GM19372 (cell line): Measurements from ENCODE around the gene STARD3.

Experiments
- ATAC-seq: cut with Tn5 transposase; IDR thresholded peaks from one replicate; pipeline ENCODE4 v1.9.1; 2021; ENCODE audit warnings: mild to moderate bottlenecking, low read depth, moderate library complexity; ENCODE audit not compliant: unreplicated experiment

STARD3 gene

DNA sequence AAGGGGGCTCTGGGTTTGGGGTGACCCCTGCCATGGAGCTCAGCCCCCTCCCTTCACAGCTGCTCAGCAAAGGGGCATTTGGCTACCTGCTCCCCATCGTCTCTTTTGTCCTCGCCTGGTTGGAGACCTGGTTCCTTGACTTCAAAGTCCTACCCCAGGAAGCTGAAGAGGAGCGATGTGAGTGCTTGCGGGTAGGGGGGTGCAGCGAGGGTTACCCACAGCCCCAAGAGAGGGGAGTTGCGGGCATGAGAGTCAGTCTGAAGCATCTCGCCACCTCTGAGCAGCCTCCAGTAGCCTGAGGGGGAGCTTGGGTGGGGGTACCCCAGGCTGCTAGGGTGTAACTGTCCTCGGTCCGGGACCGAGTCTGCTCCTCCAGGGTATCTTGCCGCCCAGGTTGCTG lies 21.4 kb downstream of the STARD3 start:
- no peak for ATAC-seq

DNA sequence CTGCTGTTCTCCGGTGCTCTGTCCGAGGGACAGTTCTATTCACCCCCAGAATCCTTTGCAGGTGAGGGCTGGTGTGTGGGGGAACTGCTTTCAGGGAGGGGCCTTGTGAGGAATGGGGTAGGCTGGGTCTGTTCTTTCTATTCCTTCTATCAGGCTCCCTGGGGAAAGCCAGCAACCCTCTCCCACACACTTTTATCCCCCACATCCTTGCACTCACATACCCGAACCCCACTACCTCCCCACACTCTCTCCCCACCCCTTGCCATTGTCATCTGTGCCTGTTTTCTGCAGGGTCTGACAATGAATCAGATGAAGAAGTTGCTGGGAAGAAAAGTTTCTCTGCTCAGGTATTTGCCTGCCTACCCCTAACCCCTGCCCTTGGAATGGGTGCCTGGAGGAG lies 21.8 kb downstream of the STARD3 start:
- ATAC-seq: no peak

DNA sequence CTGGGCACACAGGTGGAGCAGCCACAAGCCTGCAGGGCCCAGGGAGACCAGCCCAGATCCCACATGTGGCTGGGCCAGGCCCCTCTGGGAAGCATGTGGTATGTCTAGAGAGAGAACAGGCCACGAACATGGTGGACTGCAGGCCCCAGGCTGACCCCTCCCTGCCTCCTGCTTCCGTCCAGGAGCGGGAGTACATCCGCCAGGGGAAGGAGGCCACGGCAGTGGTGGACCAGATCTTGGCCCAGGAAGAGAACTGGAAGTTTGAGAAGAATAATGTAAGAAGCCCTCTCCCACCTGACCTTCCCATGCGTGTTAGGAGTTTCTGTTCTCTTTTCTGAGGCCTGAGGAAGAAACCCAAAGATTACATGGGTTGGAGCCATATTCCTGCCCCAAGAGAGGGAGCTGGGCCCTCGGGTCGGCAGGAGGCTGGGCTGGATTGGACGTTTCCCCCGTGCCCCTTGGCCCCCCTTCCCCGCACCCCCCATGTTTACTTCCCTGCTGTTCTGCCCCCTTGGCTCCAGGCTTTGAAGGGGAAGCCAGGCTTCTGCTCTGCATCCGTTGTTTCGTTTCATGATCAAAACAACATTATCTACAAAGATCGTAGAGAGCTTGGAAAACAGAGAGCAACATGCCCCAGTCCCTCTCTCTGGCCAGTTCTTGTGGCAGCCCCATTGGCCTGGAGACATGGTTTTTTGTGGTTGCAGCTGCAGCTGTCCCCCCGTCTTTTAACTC lies 22.5 kb downstream of the STARD3 start:
- ATAC-seq: no peak

DNA sequence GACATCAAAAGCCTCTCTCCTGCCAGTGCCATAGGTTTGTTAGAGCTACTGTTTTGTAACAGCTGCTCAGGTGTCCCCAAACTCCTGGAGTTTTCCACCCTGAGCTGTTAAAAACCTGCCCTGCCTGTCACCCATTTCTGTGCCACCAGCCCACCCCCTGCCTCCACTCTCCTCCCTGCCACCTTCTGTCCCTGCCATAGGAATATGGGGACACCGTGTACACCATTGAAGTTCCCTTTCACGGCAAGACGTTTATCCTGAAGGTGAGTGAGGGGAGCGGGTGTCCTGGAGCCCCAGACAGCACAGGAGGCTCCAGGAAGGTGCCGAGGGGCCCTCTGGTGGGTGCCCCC lies 23.0 kb downstream of the STARD3 start:
- no peak for ATAC-seq

DNA sequence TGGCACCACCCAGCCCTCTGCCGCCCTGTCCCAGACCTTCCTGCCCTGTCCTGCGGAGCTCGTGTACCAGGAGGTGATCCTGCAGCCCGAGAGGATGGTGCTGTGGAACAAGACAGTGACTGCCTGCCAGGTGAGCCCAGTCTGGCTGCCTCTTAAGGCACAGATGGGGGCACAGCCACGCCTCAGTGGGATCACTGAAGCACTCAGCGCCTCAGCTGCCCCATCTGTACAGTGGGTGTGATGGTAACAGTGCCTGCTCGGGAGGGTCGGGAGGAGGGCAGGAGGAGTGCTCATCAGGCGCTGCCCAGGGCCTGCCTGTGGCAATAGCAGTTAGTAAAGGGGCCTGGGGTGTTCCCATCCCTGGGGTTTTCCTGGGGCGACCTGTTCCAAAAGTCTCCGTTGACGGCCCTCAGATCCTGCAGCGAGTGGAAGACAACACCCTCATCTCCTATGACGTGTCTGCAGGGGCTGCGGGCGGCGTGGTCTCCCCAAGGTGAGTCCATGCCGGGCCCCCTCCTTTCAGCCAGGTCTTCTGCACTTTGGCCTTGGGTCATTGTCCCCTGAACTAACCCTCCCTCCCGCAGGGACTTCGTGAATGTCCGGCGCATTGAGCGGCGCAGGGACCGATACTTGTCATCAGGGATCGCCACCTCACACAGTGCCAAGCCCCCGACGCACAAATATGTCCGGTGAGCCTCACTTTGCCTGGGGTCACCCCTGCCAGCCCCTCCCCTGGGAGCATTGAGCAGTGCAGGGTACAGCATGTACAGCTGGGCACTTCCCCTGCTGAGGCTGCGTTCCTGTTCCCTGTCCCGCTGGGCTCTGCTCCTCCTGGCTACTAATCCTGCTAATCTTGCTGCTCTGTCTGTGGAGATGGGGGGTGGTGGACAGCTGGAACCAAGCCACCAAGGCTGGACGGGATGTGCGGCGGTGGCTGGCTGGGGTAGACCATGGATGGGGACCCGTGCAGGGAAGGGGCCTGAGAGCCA lies 23.7 kb downstream of the STARD3 start:
- ATAC-seq: no peak

DNA sequence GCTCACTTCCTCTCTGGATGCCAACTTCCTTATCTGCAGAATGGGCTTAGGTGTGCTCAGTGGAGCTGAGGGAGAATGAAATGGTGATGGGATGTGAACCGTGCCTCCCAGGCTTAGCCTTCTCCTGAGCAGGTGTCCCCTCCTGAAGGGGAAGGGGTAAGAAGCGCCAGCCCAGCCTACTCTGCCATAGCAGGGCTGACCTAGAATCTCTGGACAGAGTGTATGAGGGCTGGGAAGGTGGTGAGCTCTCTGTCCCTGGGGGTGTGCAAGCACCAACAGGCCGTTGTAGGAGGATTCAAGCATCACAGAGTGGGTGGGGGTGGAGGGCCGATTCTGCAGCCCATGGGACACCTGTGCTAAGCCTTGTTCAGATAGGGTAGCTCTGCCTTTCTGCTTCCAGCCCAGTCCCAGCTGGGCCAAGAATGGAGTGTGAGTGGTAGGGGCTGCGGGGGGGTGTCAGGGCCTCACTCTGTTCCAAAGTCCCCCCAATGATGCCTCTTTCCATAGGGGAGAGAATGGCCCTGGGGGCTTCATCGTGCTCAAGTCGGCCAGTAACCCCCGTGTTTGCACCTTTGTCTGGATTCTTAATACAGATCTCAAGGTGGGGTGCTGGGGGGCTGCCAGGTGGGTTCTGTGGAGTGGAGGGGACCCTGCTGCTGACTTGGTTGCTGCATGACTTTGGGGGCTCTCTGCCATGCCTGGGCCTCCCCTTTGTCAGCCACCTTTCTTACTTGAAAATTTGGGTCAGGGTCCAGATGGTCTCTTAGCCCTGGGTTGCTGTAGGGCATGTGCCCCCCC lies 25.0 kb downstream of the STARD3 start:
- ATAC-seq: no peak

DNA sequence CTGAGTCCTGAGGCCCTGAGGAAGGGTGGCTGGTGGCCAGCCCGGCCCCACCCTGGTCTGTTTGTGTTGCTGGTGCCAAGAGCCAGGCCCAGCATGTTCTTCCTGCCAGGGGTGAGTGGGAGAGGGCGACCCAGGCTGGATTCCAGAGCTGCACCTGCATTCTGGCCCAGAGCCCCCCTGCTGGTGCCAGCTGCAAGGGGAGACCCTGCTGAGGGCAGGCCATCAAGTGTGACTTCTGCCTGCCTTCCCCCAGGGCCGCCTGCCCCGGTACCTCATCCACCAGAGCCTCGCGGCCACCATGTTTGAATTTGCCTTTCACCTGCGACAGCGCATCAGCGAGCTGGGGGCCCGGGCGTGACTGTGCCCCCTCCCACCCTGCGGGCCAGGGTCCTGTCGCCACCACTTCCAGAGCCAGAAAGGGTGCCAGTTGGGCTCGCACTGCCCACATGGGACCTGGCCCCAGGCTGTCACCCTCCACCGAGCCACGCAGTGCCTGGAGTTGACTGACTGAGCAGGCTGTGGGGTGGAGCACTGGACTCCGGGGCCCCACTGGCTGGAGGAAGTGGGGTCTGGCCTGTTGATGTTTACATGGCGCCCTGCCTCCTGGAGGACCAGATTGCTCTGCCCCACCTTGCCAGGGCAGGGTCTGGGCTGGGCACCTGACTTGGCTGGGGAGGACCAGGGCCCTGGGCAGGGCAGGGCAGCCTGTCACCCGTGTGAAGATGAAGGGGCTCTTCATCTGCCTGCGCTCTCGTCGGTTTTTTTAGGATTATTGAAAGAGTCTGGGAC lies 25.8 kb downstream of the STARD3 start:
- ATAC-seq: no peak

DNA sequence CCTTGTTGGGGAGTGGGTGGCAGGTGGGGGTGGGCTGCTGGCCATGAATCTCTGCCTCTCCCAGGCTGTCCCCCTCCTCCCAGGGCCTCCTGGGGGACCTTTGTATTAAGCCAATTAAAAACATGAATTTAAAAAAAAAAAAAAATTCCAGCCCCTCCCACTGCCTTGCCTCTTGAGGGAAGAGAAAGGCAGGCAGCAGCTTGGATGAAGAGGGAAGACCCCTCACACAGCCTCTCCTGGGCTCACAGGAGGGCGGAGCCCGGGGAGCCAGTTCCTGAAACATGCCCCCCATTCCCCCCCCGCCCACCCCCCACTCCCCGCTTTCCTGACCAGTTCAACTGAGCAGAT lies 26.4 kb downstream of the STARD3 start:
- no peak for ATAC-seq

DNA sequence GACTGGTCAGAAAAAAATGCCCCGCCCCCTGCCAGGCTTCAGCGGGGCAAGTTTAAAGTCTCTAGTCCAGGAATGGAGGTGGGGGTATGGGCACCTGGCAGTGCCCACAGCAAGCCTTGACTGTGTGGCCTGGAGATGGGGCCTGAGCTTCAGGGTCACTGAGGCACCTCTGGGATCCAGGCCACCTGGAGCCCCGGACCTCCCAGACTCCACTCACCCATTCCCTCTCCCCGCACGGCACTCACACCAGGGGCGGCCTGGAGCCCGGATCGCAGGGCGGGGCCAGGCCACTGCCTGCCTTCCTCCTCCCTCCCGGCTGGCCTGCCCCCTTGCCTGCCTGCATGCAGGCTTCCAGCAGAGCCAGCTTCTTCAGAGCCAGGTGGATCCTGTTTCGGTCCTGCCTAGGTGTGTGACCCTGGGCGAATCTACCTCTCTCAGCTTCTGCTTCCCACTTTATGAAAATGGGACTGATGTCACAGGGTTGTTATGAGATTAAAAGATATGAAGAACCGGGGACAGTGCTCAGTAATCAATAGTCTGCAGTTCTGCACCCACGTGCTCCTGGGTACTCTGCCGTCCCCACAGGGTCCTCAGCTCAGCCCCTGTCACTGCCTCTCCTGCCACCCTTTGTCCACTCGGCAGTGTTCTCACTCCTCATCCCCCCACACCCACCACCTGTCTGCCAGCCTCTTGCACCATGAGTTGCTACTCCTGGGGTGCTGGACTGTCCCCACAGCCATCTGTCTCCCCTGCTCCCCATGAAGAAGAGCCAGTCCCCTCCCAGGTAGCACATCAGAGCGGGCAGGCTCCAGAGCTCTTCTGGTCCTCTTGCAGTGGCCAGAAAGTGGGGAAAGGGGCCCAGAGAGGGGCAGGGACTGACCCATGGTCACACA lies 27.0 kb downstream of the STARD3 start:
- no peak for ATAC-seq

DNA sequence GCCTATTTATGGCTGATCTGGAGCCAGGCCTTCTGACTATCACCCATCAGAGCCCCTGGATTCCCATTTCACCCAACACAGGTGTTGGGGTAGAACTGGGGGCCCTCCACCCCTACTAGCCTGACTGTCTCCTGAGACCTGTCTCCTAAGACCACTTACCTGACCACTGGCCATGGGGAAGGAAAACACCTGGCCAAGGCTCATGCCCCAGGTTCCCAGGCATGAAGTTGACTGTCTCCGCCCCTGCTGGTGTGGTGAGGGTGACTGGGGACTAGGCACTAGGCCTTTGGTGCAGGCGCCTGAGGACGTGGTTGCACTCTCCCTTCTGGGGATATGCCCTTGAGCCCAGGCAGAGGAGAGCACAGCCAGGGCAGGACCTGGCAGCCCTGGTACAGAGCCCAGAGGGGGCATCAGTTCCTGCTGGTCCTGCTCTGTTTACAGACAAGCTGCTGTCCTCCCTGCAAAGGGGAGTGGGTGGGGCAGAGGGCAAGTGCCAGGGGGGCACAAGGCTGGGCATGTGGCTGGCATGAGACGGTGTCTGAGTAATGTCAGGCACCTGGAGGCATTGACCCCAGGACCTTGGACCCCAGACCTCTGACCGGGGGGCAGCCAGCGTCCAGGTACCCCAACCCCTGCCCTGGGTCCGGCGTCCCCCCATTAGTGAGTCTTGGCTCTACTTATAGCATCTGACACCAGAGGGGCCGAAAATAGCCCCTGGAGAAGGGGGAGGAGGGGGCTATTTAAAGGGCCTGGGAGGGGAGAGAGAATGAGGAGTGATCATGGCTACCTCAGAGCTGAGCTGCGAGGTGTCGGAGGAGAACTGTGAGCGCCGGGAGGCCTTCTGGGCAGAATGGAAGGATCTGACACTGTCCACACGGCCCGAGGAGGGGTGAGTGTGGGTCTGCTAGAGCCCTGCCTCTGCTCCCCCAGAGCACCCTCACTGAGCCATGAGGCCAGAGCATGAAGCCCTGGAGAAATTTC lies 27.9 kb downstream of the STARD3 start, which contains the start of gene TCAP:
TCAP (plus strand) TSS at position 769 of the 981 bp plus-strand sequence; CDS start at position 780, 11 bp downstream.
- ATAC-seq: no peak

DNA sequence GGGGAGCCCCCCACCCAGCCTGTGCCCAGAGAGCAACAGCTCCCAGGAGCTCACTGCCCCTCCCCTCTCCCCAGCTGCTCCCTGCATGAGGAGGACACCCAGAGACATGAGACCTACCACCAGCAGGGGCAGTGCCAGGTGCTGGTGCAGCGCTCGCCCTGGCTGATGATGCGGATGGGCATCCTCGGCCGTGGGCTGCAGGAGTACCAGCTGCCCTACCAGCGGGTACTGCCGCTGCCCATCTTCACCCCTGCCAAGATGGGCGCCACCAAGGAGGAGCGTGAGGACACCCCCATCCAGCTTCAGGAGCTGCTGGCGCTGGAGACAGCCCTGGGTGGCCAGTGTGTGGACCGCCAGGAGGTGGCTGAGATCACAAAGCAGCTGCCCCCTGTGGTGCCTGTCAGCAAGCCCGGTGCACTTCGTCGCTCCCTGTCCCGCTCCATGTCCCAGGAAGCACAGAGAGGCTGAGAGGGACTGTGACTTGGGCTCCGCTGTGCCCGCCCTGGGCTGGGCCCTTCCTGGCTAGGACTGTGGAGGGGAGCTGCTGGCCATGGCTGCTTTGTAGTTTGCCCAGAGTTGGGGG lies 28.8 kb downstream of the STARD3 start:
- no peak for ATAC-seq

DNA sequence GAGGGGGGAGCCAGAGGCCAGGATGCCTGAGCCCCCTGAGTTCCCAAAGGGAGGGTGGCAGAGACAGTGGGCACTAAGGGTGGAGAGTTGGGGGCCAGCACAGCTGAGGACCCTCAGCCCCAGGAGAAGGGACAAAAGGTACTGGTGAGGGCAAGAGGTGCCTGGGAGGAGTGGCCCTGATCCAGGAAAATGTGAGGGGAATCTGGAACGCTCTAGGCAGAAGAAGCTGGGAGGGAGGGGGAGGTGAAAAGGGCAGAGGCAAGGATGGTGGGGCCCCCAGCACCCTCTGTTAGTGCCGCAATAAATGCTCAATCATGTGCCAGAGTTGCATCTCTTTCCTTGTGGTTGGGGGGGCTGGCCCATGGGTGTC lies 29.3 kb downstream of the STARD3 start:
- ATAC-seq: no peak

DNA sequence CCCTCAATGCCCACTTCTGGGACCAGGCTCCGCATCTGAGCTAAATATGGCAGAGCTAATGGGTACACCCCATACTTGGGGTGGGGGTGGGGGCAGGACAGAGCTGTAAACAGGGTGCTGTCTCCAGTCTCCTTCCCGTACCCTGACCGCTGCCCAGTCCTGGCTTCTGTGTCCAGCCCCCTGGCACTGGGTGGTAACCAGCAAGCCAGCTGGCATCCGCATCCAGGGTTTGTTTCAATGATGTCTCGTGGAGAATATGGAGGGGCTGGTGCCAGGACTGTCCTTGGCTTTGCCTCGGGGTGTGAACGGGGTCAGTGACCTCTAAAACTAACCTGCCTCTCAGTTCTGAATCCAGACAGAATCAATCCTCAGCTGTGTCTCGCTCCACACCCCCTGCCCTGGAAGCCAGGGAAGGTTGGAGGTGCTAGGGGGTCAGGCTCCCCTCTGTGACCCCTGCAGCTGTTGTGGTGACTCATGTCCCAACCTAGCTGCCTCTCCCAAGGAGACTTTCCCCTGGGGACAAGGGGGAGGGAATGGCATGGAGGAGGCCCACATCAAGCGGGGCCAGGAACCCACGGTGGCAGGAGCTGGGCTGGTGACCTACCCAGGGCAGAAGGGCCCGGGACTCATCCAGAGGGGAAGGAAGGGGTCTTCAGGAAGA lies 29.8 kb downstream of the STARD3 start:
- no peak for ATAC-seq

DNA sequence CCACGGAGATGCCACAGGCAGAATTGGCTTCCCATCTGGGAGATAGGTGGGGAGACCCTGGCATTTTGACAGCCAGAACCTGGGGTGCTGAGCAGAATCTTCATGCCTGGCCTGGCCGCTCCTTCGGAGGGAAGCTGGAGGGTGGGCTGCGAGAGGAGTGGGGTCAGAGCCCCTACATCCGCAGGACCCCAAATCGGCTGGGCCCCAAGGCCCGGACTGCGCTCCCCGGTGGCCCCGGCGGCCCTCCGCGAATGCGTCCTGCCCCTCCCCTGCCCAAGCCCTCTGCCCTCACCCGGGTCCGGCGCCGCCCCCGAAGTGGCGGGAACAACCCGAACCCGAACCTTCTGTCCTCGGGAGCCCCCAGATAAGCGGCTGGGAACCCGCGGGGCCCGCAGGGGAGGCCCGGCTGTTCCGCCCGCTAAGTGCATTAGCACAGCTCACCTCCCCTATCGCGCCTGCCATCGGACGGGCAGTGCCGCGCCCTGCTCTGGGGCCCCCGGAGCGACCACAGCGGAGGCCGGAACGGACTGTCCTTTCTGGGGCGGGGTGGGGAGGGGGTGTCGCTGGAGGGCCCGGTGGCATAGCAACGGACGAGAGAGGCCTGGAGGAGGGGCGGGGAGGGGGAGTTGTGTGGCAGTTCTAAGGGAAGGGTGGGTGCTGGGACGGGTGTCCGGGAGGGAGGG lies 30.5 kb downstream of the STARD3 start:
- ATAC-seq: no peak

DNA sequence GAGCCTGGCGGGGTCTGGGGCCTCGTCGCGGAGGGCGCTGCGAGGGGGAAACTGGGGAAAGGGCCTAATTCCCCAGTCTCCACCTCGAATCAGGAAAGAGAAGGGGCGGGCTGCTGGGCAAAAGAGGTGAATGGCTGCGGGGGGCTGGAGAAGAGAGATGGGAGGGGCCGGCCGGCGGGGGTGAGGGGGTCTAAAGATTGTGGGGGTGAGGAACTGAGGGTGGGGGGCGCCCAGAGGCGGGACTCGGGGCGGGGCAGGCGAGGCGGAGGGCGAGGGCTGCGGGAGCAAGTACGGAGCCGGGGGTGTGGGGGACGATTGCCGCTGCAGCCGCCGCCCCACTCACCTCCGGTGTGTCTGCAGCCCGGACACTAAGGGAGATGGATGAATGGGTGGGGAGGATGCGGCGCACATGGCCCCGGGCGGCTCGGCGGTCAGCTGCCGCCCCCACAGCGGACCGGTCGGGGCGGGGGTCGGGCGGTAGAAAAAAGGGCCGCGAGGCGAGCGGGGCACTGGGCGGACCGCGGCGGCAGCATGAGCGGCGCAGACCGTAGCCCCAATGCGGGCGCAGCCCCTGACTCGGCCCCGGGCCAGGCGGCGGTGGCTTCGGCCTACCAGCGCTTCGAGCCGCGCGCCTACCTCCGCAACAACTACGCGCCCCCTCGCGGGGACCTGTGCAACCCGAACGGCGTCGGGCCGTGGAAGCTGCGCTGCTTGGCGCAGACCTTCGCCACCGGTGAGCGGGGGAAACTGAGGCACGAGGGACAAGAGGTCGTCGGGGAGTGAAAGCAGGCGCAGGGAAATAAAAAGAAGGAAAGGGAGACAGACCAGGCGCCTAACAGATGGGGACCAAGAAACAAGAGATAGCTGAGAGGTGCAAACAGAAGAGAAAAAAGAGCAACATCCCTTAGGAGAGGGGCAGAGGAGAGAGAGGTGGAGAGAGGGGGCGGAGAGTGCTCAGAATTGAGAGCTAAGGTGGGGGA lies 31.3 kb downstream of the STARD3 start, which contains the start of gene PNMT:
PNMT (plus strand) TSS at position 509 of the 980 bp plus-strand sequence; CDS start at position 532, 23 bp downstream.
- no peak for ATAC-seq
